ENCODE measurements around the gene PPM1J. TPM values are rescaled to one million over a fixed set of nuclear protein-coding genes. Genes with fewer than 3 reads are reported as not detected.

PPM1J gene
- total and polyA plus RNA-seq, 2 donors (not counting 1 experiment from before 2014, with no cell fraction given) = 0.79 to 0.83 TPM

DNA sequence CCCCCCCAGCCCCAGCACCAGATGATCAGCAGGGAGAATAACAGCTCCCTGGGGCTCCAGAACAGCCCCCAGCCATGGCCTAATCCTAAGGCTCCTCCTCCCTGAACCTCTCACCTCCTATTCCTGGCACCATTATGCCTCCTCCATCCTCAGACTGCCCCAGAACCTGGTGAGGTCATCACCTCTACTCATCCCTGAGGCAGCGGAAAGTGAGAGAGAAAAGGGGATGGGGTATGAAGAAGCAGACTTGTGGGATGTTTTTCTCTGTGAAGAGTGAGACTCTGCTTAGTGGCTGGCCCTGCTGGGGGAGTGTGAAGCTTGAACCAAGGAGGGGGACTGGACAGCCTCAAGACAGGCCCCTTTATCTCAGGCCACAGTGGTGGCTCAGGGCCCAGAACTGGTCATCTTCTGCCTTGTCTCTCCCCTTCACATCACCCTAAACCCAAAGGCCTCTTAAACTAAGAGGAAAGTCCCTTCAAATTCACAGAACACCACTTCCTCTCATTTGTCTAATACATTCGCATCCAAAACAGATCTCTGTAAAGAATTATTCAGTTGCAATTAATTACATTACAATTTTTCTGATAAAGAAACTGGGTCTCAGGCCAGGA is 2.2 kb upstream of the PPM1J start:
- H3K4me3 ChIP-seq (replicated peaks in 1 of 4; ENCODE audit: control extremely low read depth in 1 of 4, insufficient read depth in 1 of 4, low read depth in 3 of 4, low read length in 4 of 4) = no peak overlapping the region
- peaks cover 5% of the 10 kb centered on the region for H3K27me3 ChIP-seq (ENCODE audit: control insufficient read depth, insufficient read depth, low read length)
- H3K9me3 ChIP-seq (ENCODE audit: control insufficient read depth, insufficient read depth, low read depth, low read length) = no peaks in the 10 kb centered on the region
- no peaks in the 10 kb centered on the region for H3K36me3 ChIP-seq (ENCODE audit: control insufficient read depth, insufficient read depth, low read length)
- no peak for TF ChIP-seq EZH2 (IDR thresholded peaks at IDR 0.05; ENCODE audit: low read length, missing control alignments)
- TF ChIP-seq CTCF (conservative IDR thresholded peaks at IDR 0.05 in 1 of 2, IDR thresholded peaks at IDR 0.05 in 1 of 2; ENCODE audit: low read depth in 1 of 2, low read length in 2 of 2) = no peak
- no peaks in the 10 kb centered on the region for H3K79me2 ChIP-seq (ENCODE audit: control insufficient read depth, insufficient read depth, low read length)
- H2AFZ ChIP-seq (ENCODE audit: low read length) = no peak overlapping the region
- DNase-seq (ENCODE audit: low read depth in 2 of 2) = no peak
- no peaks in the 10 kb centered on the region for H4K20me1 ChIP-seq (ENCODE audit: control insufficient read depth, extremely low read depth, insufficient read depth, low read length)
- no peak overlapping the region for H3K4me2 ChIP-seq (ENCODE audit: extremely low read depth, insufficient read depth, low read length)
- H3K4me1 ChIP-seq (ENCODE audit: control insufficient read depth, extremely low read depth, insufficient read depth, low read length) = peaks cover 2% of the 10 kb centered on the region
- no peak overlapping the region for H3K9ac ChIP-seq (ENCODE audit: insufficient read depth, low read length)
- H3K27ac ChIP-seq (ENCODE audit: insufficient read depth, low read length) = no peak overlapping the region

- Histone ChIP-seq H3K4me3 (replicated peaks in 1 of 4; ENCODE audit: control extremely low read depth in 1 of 4, insufficient read depth in 1 of 4, low read depth in 3 of 4, low read length in 4 of 4) (peak overlapping the region; percentile 55 to 72 (median 62)), H3K36me3 (ENCODE audit: control insufficient read depth, insufficient read depth, low read length) (no peaks in the 10 kb centered on the region), H3K4me2 (ENCODE audit: extremely low read depth, insufficient read depth, low read length) (peak overlapping the region; percentile 98), H3K79me2 (ENCODE audit: control insufficient read depth, insufficient read depth, low read length) (no peaks in the 10 kb centered on the region), H4K20me1 (ENCODE audit: control insufficient read depth, extremely low read depth, insufficient read depth, low read length) (no peaks in the 10 kb centered on the region), H2AFZ (ENCODE audit: low read length) (peak overlapping the region; percentile 3), H3K9me3 (ENCODE audit: control insufficient read depth, insufficient read depth, low read depth, low read length) (no peaks in the 10 kb centered on the region), H3K27ac (ENCODE audit: insufficient read depth, low read length) (no peak overlapping the region), H3K4me1 (ENCODE audit: control insufficient read depth, extremely low read depth, insufficient read depth, low read length) (peaks cover 2% of the 10 kb centered on the region), H3K27me3 (ENCODE audit: control insufficient read depth, insufficient read depth, low read length) (peaks cover 6% of the 10 kb centered on the region), H3K9ac (ENCODE audit: insufficient read depth, low read length) (no peak overlapping the region)
- peak; percentile 83 to 91 for DNase-seq (ENCODE audit: low read depth in 2 of 2)
- TF ChIP-seq CTCF (conservative IDR thresholded peaks at IDR 0.05 in 1 of 2, IDR thresholded peaks at IDR 0.05 in 1 of 2; ENCODE audit: low read depth in 1 of 2, low read length in 2 of 2) (peak; percentile 95 to 96), EZH2 (IDR thresholded peaks at IDR 0.05; ENCODE audit: low read length, missing control alignments) (no peak)
Observed at GRCh38 chr1:112716133-112716720, 1.1 kb upstream of the PPM1J start.

DNA sequence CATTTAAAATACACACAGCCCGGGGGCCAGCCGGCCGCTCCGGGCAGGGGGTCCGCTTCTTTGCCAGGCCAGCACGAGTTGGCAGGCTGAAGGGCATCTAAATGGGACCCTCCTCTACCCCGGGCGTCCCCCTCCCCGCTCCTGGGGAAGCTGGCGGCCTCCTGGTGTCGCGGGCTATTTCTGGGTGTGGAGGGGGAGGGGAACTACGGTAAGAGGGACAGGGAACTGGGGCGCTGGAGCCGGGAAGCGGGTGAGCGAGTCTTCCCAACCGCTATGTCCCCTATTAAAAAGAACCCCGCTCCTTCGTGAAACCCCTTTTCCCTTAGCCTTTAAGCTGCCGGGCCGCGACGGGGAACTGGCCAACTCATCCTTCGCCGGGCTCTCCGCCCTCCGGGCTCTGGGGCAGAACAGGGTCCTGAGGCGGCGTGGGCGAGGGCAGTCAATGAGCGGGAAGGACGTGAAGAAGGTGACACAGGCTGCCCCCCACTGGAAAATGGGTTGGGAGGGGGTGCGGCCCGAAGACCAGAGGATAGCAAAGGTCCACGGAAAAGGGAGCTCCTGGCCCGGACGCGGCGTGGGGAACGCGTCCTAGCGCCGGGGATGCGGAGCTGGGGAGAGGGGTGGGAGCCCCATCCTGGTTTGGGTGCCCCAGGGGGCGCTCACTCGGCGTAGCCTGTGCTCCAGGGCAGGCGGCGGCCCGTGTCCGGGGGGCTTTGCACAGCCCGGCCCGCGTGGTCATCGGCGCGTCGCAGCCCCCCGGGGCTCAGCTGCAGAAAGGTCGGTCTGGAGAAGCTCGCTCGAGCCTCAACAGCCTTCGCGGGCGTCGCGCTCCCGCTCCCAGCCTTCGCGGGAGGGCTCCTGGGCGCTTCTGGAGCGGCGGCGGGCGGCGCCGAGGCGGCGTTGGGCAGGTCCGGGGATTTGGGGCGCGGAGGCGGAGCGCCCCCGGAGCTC is 544 bp downstream of the PPM1J start:
- H3K9me3 ChIP-seq (ENCODE audit: control insufficient read depth, insufficient read depth, low read depth, low read length) = no peaks in the 10 kb centered on the region
- H3K4me3 ChIP-seq (replicated peaks in 1 of 4; ENCODE audit: control extremely low read depth in 1 of 4, insufficient read depth in 1 of 4, low read depth in 3 of 4, low read length in 4 of 4) = peak overlapping the region; percentile 17 to 67 (median 50)
- H3K4me1 ChIP-seq (ENCODE audit: control insufficient read depth, extremely low read depth, insufficient read depth, low read length) = peaks cover 2% of the 10 kb centered on the region
- peak overlapping the region; percentile 89 for H3K4me2 ChIP-seq (ENCODE audit: extremely low read depth, insufficient read depth, low read length)
- TF ChIP-seq EZH2 (IDR thresholded peaks at IDR 0.05; ENCODE audit: low read length, missing control alignments) (no peak), CTCF (conservative IDR thresholded peaks at IDR 0.05 in 1 of 2, IDR thresholded peaks at IDR 0.05 in 1 of 2; ENCODE audit: low read depth in 1 of 2, low read length in 2 of 2) (peak in 1 of 2 donors; percentile 8)
- H3K27me3 ChIP-seq (ENCODE audit: control insufficient read depth, insufficient read depth, low read length) = peaks cover 6% of the 10 kb centered on the region
- H3K36me3 ChIP-seq (ENCODE audit: control insufficient read depth, insufficient read depth, low read length) = no peaks in the 10 kb centered on the region
- peak overlapping the region; percentile 45 for H2AFZ ChIP-seq (ENCODE audit: low read length)
- no peak overlapping the region for H3K27ac ChIP-seq (ENCODE audit: insufficient read depth, low read length)
- H3K79me2 ChIP-seq (ENCODE audit: control insufficient read depth, insufficient read depth, low read length) = no peaks in the 10 kb centered on the region
- no peaks in the 10 kb centered on the region for H4K20me1 ChIP-seq (ENCODE audit: control insufficient read depth, extremely low read depth, insufficient read depth, low read length)
- no peak for DNase-seq (ENCODE audit: low read depth in 2 of 2)
- H3K9ac ChIP-seq (ENCODE audit: insufficient read depth, low read length) = no peak overlapping the region

Data from fibroblast of lung (primary cell).